ENCODE measurements around the gene DPYSL4.

- TF ChIP-seq POLR2A (IDR thresholded peaks at IDR 0.05) = no peak
- TF ChIP-seq, protein P1, sequence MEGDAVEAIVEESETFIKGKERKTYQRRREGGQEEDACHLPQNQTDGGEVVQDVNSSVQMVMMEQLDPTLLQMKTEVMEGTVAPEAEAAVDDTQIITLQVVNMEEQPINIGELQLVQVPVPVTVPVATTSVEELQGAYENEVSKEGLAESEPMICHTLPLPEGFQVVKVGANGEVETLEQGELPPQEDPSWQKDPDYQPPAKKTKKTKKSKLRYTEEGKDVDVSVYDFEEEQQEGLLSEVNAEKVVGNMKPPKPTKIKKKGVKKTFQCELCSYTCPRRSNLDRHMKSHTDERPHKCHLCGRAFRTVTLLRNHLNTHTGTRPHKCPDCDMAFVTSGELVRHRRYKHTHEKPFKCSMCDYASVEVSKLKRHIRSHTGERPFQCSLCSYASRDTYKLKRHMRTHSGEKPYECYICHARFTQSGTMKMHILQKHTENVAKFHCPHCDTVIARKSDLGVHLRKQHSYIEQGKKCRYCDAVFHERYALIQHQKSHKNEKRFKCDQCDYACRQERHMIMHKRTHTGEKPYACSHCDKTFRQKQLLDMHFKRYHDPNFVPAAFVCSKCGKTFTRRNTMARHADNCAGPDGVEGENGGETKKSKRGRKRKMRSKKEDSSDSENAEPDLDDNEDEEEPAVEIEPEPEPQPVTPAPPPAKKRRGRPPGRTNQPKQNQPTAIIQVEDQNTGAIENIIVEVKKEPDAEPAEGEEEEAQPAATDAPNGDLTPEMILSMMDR (IDR thresholded peaks at IDR 0.05) = no peak
Observed at GRCh38 chr10:132254841-132255240, 68.1 kb downstream of the DPYSL4 start.

Data from Peyer's patch (tissue), 4 donors.